Kidney (tissue), 14 donors: ENCODE data around the gene BLTP2. TPM values are rescaled to one million over a fixed set of nuclear protein-coding genes. Genes with fewer than 3 reads are reported as not detected.

Experiments
- DNase-seq, 5 donors: peaks; one replicate each; pipeline ENCODE4 v3.0.0-alpha.2; 2013 to 2020
- FAIRE-seq: peaks from 2 replicates; lab custom pipeline; 2012; peaks lifted over from hg19 to GRCh38; lab: Jason Lieb, UNC
- H3K27ac ChIP-seq, 2 donors: one replicate each; pipeline ENCODE4 v1.7.0; 2013; ENCODE audit warnings: low read depth in 2 of 2, low read length in 2 of 2, inconsistent platforms in 1 of 2
- H3K27me3 ChIP-seq: one replicate; pipeline ENCODE4 v1.7.1; 2013; ENCODE audit warnings: low read length, inconsistent platforms; ENCODE audit not compliant: control insufficient read depth, insufficient read depth
- H3K36me3 ChIP-seq, 3 donors: one replicate each; pipeline versions ENCODE4 v1.7.0 to v1.7.1; 2013; ENCODE audit warnings: low read length in 3 of 3, control low read depth in 1 of 3, inconsistent platforms in 1 of 3; ENCODE audit not compliant: insufficient read depth in 3 of 3, control insufficient read depth in 2 of 3
- H3K4me1 ChIP-seq, 3 donors: one replicate each; pipeline versions ENCODE4 v1.7.0 to v1.7.1; 2013; ENCODE audit warnings: low read length in 3 of 3, inconsistent platforms in 1 of 3, low read depth in 1 of 3; ENCODE audit not compliant: control insufficient read depth in 2 of 3, insufficient read depth in 2 of 3
- H3K4me3 ChIP-seq, 3 donors: one replicate each; pipeline versions ENCODE4 v1.7.0 to v1.8.1; 2013; ENCODE audit warnings: low read length in 3 of 3, control low read depth in 1 of 3, inconsistent platforms in 1 of 3
- H3K9ac ChIP-seq, 3 donors: one replicate each; pipeline versions ENCODE4 v1.7.0 to v1.7.1; 2013; ENCODE audit warnings: low read length in 3 of 3, control low read depth in 1 of 3, inconsistent platforms in 1 of 3
- H3K9me3 ChIP-seq, 3 donors: one replicate each; pipeline versions ENCODE4 v1.7.0 to v1.7.1; 2013; ENCODE audit warnings: low read length in 3 of 3, control low read depth in 1 of 3, inconsistent platforms in 1 of 3; ENCODE audit not compliant: control insufficient read depth in 2 of 3, insufficient read depth in 1 of 3
- CTCF ChIP-seq: IDR thresholded peaks from 3 replicates; pipeline ENCODE4 v1.5.1; 2012; ENCODE audit warnings: mild to moderate bottlenecking, moderate library complexity, borderline replicate concordance; ENCODE audit not compliant: insufficient read depth; ENCODE audit errors: extremely low read depth
- intact Hi-C: fragments of 100-400 bp; cut with DNase I; formaldehyde crosslinking; loops from one replicate; pipeline ENCODE4 v1.11.1; 2022
- polyA plus RNA-seq: library from polyadenylated mRNA; stranded (reverse); fragments of 350-450 nt; fragmentation: Illumina TruSeq; extraction: RNeasy Lipid Tissue Mini Kit (QIAGEN cat#74804); gene quantifications from one replicate; pipeline ENCODE4 v1.2.3, GENCODE V29; 2014; ENCODE audit warnings: low read depth, low replicate concordance; ENCODE audit not compliant: insufficient read depth
- total RNA-seq: library from RNA; stranded (reverse); fragmentation: NEBNext Ultra II Directional; extraction: Animal tissue kit (Norgen Biotek cat#: 25700); gene quantifications from one replicate; pipeline ENCODE4 v1.2.1, GENCODE V29; 2021
- donor health status: control.
- donor health status: control.
- donor health status: control.
- donor health status: control.
- donor health status: control.
- donor health status: DM: yes; HTN: yes; CAD: no.
- donor health status: Normal renal cell carcinoma (clear cell type).

Gene BLTP2
- total and polyA plus RNA-seq, 2 donors from 2014 or later, result 35.1 to 140 TPM

DNA sequence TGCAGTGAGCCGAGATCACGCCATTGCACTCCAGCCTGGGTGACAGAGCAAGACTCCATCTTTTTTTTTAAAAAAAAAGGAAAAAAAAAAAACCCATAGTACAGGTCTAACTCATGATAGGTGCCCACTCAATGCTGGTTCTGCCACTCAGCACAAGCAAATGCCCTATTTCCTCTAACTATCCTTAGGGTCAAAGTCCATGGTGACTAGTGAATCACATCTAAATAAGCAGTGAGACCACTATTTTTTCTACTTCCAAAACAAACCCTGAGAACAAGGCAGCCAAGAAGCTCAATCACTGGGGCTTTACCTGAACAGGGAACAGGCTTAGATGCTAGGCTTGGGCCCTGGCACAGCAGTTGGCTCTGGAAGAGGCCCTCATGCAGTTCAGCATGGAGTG lies 3.4 kb downstream of the BLTP2 start:
- no peak for FAIRE-seq
- H3K36me3 ChIP-seq, result peaks cover 22 to 53% (median 51%) of the 10 kb centered on the region in 3 donors

GRCh38 chr17:28635506-28635905 lies 9.5 kb downstream of the BLTP2 start:
- H3K36me3 ChIP-seq, result peaks cover 21 to 89% (median 75%) of the 10 kb centered on the region in 3 donors
- H3K9me3 ChIP-seq, result no peaks in the 10 kb centered on the region
- H3K4me3 ChIP-seq, result no peak overlapping the region
- DNase-seq, result no peak
- H3K27ac ChIP-seq, result no peak overlapping the region
- H3K9ac ChIP-seq, result no peak overlapping the region
- intact Hi-C loops, result no loop called here
- TF ChIP-seq CTCF, result no peak
- H3K27me3 ChIP-seq, result no peaks in the 10 kb centered on the region
- FAIRE-seq, result no peak
- H3K4me1 ChIP-seq, result no peaks in the 10 kb centered on the region

More for the DNA sequence above, 3.4 kb downstream of the BLTP2 start:
- H3K9ac ChIP-seq, result no peak overlapping the region
- H3K27ac ChIP-seq, result peak overlapping the region in 1 of 2 donors; percentile 29
- H3K4me1 ChIP-seq, result peaks cover 0 to 25% (median 22%) of the 10 kb centered on the region in 3 donors
- no peak overlapping the region for H3K4me3 ChIP-seq
- no peak for DNase-seq
- H3K27me3 ChIP-seq, result no peaks in the 10 kb centered on the region
- no peaks in the 10 kb centered on the region for H3K9me3 ChIP-seq
- no peak for TF ChIP-seq CTCF
- intact Hi-C loops, result no loop called here

DNA sequence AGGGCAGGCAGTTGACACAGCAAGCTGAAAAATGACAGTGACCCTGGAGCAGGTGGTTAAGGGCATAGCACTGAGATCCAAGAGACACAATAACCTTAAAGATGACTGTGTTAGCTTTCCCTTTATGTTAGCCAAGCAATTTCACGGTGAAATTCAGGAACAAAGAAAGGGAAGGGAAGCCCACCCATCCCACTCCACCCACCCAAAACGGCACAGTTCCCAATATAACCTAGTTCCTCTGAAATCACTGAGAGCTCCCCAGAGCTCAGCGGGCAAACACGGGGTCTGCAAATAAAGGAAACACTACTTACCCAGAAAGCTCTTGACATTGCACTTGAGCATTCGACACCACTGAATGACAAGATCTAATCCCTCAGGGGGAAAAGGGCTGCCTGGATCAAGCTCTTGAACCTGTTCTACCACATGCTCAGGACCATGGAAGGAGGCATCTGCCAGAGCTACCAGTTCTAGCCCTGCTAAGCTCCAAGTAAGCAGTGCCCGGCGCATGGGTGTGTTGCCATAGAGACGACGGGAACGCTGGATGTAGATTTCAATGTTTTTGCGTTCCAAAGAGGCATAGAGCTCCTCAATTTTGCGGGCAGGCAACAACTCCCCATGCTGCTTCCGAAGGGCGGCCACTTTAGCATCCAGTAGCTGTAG lies 10.6 kb downstream of the BLTP2 start:
- H3K9me3 ChIP-seq, result no peaks in the 10 kb centered on the region
- H3K4me3 ChIP-seq, result no peak overlapping the region
- FAIRE-seq, result no peak
- peaks cover 20 to 81% (median 71%) of the 10 kb centered on the region in 3 donors for H3K36me3 ChIP-seq
- intact Hi-C loops, result no loop called here
- H3K27me3 ChIP-seq, result no peaks in the 10 kb centered on the region
- DNase-seq, result no peak
- no peak overlapping the region for H3K9ac ChIP-seq
- TF ChIP-seq CTCF, result no peak
- H3K4me1 ChIP-seq, result no peaks in the 10 kb centered on the region
- H3K27ac ChIP-seq, result no peak overlapping the region

GRCh38 chr17:28626818-28627217 lies 18.1 kb downstream of the BLTP2 start:
- Histone ChIP-seq H3K9me3 (no peaks in the 10 kb centered on the region), H3K27ac (peak overlapping the region in 1 of 2 donors; percentile 2), H3K36me3 (peaks cover 13 to 48% (median 41%) of the 10 kb centered on the region in 3 donors), H3K4me3 (peak overlapping the region in 2 of 3 donors; percentile 27 to 28), H3K27me3 (no peaks in the 10 kb centered on the region), H3K4me1 (no peaks in the 10 kb centered on the region), H3K9ac (no peak overlapping the region)
- intact Hi-C loops, result no loop called here
- FAIRE-seq (no peak), DNase-seq (no peak)
- TF ChIP-seq CTCF, result no peak
